Stimulated activated CD4-positive, alpha-beta T cell treated with anti-CD3 and anti-CD28 coated beads, Interleukin-15, amount 100 ng/mL, for 24 hours (primary cell): ENCODE results near the gene ADGRA3.

Experiments used
- DNase-seq: peaks from one replicate; pipeline ENCODE4 v3.0.0-alpha.2; 2020

The ADGRA3 gene

GRCh38 chr4:22345055-22345454 lies 170.8 kb downstream of the ADGRA3 start:
- DNase-seq, result no peak

GRCh38 chr4:22343606-22344005 lies 172.3 kb downstream of the ADGRA3 start:
- DNase-seq, result no peak

- no peak for DNase-seq
Measured at GRCh38 chr4:22339491-22339890, 176.4 kb downstream of the ADGRA3 start.

DNA sequence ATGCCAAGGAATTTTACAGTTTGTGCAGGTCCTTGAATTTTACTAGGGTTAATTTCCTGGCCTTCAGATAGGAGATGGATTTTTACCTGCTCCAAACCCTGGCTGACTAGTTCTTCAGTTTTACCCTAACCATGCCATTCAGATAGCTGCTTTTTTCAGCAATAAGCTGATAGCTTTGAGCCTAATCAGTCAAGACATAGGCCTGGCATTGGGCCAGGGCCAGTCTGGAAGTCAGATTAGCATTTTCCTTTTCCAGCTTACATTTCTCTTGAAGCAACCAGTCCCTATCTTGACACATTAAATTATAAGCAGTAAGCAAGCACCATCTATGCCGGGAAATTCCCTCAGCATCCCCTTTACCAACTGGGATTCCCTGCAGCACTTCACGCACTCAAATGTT lies 177.1 kb downstream of the ADGRA3 start:
- DNase-seq, result no peak
